Uterus (tissue), 2 donors: ENCODE results near the gene CYP27C1.

Source experiments
- CTCF ChIP-seq, 4 experiments: fragments of 200-600 bp in 2 of 4; fragments of 450-650 bp in 2 of 4; sonication (generic) in 2 of 4; IDR thresholded peaks; one replicate each; pipeline ENCODE4 v1.5.1; 2016 to 2019; ENCODE audit warnings: antibody characterized with exemption in 4 of 4, mild to moderate bottlenecking in 2 of 4, moderate library complexity in 1 of 4
- POLR2A ChIP-seq, 2 donors: fragments of 450-650 bp; IDR thresholded peaks; one replicate each; pipeline ENCODE4 v1.6.1; 2016; ENCODE audit warnings: antibody characterized with exemption in 2 of 2, mild to moderate bottlenecking in 1 of 2, moderate library complexity in 1 of 2

GRCh38 chr2:127170021-127170420, 50.1 kb downstream of the CYP27C1 start:
- TF ChIP-seq POLR2A (IDR thresholded peaks at IDR 0.05) (no peak), CTCF (IDR thresholded peaks at IDR 0.05) (no peak)
